Hematopoietic multipotent progenitor cell treated with erythropoietin and hydrocortisone succinate and interleukin-3 and kit ligand, for 15 days (in vitro differentiated cells): ENCODE measurements around the gene EPN1.
"Not testable (repeated sequence)": the region's sequence is repeated elsewhere in the genome, so short reads cannot be mapped to it uniquely, and the experiment has no call there.

Experiments used
- DNase-seq: peaks from one replicate; pipeline ENCODE4 v3.0.0-alpha.2; 2015; ENCODE audit warnings: low spot score

Gene EPN1

DNA sequence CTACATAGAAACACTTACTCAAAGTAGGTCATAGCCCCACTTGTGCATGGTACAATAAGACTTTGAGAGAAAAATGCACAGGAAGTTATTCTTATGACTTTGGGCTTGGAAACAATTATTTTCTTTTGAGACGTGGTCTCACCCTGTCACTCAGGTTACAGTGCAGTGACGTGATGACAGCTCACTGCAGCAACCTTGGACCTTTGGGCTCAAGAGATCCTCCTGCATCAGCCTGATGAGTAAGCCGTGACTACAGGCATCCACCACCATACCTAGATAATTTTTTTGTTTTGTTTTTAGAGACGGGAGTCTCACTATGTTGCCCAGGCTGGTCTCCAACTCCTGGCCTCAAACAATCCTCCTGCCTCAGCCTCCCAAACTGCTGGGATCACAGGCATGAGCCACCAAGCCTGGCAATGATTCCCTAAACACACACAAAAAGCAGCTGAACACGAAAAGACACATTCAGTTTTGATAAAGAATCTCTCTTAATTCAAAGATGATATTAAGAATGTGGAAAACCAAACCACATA lies 45.3 kb downstream of the EPN1 start:
- no peak for DNase-seq

DNA sequence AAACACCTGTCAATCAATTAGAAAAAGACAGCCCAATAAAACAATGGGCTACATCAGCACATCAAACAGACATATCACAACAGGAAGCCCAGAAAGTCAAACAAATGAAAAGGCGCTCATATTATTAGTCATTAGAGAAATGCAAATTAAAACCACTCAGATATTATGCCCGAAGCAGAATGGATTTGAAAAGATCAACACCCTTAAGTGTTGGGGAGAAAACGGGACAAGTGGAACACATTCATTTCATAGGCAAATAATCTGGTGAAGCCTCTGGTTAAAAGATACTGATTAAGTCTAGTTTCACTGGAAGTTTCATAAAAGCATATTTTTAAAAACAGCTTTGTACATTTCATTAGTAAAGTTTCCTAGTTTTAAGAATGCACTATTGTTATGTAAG lies 45.8 kb downstream of the EPN1 start:
- no peak for DNase-seq

DNA sequence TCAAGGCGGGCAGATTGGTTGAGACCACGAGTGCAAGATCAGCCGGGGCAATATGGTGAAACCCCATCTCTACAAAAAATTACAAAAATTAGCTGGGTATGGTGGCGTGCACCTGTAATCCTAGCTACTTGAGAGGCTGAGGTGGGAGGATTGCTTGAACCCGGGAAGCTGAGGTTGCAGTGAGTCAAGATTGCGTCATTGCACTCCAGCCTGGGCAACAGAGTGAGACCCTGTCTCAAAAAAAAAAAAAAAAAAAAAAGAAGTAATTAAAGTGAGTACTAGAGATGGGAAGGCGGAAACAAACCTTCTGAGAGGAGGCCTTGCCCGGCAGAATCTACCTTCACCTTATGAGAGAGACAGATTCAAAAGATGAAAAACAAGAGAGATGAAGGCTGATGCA lies 48.5 kb downstream of the EPN1 start:
- DNase-seq: no peak

DNA sequence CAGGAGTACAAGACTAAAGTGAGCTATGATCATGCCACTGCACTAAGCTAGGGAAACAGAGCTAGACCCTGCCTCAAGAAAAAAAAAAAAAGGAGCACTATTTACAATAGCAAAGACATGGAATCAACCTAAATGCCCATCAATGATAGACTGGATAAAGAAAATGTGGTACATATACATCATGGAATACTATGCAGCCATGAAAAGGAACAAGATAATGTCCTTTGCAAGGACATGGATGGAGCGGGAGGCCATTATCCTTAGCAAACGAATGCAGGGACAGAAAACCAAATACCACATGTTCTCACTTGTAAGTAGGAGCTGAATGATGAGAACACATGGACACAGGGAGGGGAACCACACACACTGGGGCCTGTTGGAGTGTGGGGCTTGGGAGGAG lies 55.4 kb downstream of the EPN1 start:
- DNase-seq: not testable (repeated sequence)

DNA sequence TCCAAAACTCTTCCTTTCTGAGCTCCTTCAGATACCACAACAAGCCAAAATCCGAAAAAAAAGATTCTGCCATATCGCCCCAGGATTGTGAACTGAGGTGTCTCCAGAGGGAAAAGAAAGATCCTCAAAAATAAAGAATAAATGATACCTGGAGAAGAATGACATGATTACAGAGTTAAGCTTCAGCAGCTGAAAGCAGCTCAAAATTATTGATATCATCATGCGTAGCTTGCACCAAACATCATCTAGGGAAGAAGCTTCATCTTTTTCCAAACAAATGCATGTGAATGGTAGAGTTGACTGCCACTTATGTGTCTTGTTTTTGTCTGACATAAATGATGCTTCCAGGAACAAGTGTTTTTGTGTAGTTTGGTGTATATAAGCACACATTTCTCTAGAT lies 63.3 kb downstream of the EPN1 start, which contains the start of gene NLRP9:
Gene NLRP9 (minus strand): TSS at position 101 of the 400 bp plus-strand sequence. CDS start 28 bp downstream, at position 73.
- no peak for DNase-seq

DNA sequence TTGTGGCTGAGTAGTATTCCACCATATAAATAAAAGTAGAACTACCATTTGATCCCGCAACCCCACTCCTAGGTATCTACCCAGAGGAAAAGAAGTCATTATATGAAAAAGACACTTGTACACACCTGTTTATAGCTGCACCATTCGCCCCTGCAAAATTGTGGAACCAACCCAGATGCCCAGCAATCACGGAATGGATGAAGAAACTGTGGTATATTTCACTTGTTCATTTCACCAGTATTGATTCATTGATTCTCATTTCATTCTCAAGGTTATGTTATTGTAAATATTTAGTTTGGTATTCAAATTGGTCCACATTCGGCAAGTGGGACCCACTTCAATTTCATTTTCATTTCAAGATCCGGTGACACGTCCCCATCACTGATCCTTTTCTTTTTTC lies 75.7 kb downstream of the EPN1 start:
- DNase-seq: no peak

DNA sequence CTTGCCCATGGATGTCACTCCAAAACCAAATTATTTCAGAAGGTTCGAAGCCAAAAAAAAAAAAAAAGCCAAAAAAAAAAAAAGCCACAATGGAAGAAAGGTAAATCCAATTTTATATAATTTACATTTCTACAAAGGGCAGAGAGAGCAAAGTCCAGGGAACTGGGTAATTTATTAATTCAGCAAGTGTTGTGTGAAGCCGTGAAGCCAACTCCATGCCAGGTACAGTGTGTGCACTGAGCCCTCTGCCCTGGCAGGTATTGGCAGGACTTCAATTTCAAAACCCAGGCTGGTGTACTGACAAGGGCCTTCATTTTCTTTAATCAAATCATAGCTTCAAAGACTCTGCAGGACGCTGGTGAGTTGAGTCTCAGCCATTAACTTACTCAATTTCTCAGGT lies 78.4 kb downstream of the EPN1 start:
- no peak for DNase-seq

DNA sequence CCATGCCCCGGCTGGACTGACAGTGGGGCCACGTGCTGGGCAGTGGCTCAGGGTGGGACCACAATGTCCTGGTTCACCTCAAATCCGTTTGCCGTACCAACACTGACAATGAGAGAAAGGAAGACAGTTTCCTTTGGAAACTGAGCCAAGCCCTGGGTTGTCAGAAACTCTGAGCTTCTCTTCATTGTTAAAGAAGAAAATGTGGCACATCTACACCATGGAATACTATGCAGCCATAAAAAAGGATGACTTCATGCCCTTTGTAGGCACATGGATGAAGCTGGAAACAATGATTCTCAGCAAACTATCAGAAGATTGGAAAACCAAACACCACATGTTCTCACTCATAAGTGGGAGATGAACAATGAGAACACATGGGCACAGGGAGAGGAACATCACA lies 81.8 kb downstream of the EPN1 start:
- not testable (repeated sequence) for DNase-seq

DNA sequence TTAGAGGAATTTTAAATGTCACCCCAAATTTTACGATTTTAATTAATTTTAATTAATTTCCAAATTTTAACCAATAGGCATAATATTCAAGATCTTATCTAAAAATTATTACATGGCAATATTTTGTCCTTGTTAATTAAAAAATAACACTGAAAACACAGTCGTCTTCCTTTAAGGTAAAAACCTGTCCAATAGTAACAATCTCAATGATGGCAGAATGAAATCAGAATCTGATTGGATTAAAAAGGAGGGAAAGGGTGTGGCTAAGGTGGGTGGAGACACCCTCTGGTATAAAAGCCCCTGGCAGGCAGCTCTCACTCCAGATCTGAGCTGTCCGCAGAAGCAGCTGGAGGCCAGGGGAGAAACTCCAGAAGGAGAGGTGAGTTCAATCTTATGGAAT lies 83.8 kb downstream of the EPN1 start, which contains the start of gene RFPL4A:
Gene RFPL4A (plus strand): TSS at position 301 of the 400 bp plus-strand sequence. CDS start 2,704 bp downstream, outside the sequence.
- not testable (repeated sequence) for DNase-seq
